SK-MEL-5 (cell line): Measurements from ENCODE around the gene SSBP2. TPM values are rescaled to one million over a fixed set of nuclear protein-coding genes. Genes with fewer than 3 reads are reported as not detected.
A peak's percentile ranks its signal among the peaks of the same experiment; 100 is the strongest.

Experiments used
- DNase-seq: peaks from one replicate; pipeline ENCODE4 v3.0.0-alpha.2; 2016; ENCODE audit warnings: low read depth, low spot score
- in situ Hi-C: cut with HindIII; loops from 2 replicates; pipeline ENCODE4 v1.10.0; 2016; ENCODE audit warnings: low sequenced_read_pairs, high pct_unique_total_duplicates, low pct_unique_long_range_greater_than_20kb
- polyA plus RNA-seq, 2 experiments: library from polyadenylated mRNA; depleted of rRNA; stranded (reverse); fragments of >200 nt; gene quantifications; 2 replicates each; pipeline ENCODE4 v1.2.3, GENCODE V29; 2015
- total RNA-seq: library from RNA; depleted of rRNA; stranded (reverse); fragments of >200 nt; shearing (Covaris generic); gene quantifications from 2 replicates; pipeline ENCODE4 v1.2.3, GENCODE V29; 2014; rRNA removed

The SSBP2 gene
- 4.0 and 7.9 TPM in 2 replicates for total RNA-seq
- polyA plus RNA-seq (2015; cell fraction: cytosol; rRNA removed) = 5.9 and 10.5 TPM in 2 replicates
- 6.6 and 12.3 TPM in 2 replicates for polyA plus RNA-seq (2015; cell fraction: nucleus; rRNA removed)

DNA sequence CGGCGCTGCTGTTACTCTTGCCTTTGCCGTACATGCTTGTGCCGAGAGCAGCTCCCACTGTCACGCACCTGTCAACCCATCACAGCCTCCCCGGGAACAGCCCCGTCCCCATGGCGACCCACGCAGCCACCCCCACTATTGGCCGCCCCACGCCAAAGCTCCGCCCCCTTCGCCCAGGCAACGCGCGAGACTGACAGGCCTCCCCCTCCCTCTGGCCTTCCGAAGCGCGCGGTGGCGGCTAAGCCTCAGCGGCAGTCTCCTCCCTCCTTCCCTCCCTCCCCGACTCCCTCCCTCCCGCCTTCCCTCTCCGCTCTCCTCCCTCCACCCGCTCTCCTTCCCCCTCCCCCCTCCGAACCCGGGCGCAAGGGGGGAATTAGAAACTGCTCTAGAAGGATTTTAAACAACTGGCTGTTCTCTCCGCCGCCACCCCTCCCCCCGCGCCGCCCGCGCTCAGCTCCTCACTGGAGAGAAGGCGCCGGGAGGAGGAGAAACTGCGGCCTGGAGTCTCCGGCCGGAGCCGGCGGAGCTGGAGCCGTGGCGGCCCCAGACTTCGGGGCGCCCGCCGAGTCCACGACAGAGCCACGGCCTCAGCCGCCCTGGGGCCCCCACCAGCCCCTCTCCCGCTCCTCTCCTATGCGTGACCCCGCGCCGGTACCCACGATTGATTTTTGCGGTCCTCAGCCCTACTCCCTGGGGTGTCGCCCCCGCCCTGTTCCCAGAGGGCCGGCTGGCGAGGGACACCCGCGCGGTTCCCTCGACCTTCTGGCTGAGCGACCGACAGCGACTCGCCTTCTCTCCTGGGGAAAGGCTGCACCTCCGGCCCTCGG lies at the start of gene SSBP2:
TSS of gene SSBP2 (minus strand) at position 89 of the 827 bp plus-strand sequence. CDS start at position 34, 55 bp downstream.
- in situ Hi-C loops = no loop called here
- peak; percentile 97 for DNase-seq

- in situ Hi-C loops = no loop called here
- DNase-seq = no peak
These were observed 44.8 kb upstream of the SSBP2 start for GRCh38 chr5:81795666-81796065.

DNA sequence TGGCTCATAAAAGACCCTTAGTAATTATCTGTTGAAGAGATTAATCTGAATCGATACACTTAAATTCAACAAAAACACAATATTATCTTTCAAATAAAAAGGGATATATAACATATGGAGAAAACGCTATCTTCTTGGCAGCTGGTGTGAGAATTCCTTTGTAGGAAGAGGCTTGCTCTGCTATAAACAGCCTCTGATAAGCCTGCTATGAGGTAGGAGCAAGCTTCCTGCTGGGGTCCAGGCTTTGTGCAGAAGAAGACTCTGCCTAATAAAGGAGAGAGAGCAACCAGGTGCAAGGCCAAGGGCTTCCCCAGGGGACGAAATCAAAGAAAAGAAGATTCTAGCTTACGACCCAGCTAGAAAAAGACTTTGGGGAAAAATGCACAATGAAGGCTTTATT lies 43.3 kb upstream of the SSBP2 start:
- DNase-seq = no peak
- in situ Hi-C loops = no loop called here

GRCh38 chr5:81790336-81790735 lies 39.4 kb upstream of the SSBP2 start:
- no peak for DNase-seq
- in situ Hi-C loops = no loop called here

DNA sequence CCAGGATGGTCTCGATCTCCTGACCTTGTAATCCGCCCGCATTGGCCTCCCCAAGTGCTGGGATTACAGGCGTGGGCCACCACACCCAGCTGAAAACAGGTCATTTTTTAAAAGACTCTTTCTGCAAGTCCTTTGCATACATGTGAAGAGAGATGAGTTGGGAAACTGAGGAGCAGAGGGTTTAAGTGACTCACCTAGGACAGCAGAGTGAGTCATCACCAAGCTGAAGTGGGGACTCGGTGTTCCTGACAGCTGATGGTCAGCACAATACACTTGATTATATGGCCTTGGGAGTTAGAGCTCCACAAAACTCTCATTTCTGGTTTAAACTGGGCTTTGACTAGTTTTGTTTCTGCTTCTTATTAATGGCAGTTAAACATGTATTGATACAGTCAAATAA lies 38.1 kb upstream of the SSBP2 start:
- in situ Hi-C loops = no loop called here
- DNase-seq = peak; percentile 21

GRCh38 chr5:81788329-81788728 lies 37.4 kb upstream of the SSBP2 start:
- DNase-seq = peak; percentile 76
- in situ Hi-C loops = no loop called here

- DNase-seq = peak; percentile 51
- in situ Hi-C loops = no loop called here
These were observed 36.8 kb upstream of the SSBP2 start for GRCh38 chr5:81787474-81788242.

DNA sequence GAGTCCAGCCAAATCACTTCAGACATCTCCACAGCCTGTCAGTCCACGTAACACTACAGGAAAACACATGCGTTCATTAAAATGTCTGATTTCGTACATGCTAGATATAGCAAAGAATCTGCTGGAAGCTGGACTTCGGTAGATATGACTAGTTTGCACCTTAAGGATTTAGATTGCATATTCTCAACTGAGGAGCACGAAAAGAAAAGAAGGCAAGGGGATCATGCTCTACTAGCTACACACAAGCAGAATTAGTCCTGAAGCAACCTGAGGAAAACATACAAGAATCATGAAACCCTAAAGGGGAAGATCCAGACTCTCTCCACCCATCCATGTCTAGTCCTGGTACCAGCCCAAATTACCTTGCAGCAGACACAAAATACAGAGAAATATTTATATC lies 36.1 kb upstream of the SSBP2 start:
- DNase-seq = no peak
- in situ Hi-C loops = no loop called here

DNA sequence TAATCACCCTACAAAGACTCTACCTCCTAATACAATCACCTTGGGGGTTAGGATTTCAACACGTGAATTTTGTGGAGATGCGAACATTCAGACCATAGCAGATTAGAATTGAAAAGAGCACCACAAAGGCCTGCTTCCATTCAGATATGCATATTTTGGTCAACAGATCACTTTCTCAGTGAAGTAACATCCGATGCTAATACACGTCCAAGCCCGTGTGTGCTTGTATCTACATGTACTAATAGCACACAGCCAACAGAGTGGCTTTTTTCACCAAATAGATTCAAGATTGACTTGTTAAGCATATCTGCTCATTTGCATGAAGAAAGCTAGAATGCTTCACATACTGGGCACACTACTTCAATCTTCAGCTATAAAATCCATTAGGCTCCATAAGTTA lies 35.6 kb upstream of the SSBP2 start:
- in situ Hi-C loops = no loop called here
- no peak for DNase-seq

- DNase-seq = peak; percentile 46
- in situ Hi-C loops = no loop called here
These were observed 34.4 kb upstream of the SSBP2 start for GRCh38 chr5:81785322-81785721.

- in situ Hi-C loops = no loop called here
- DNase-seq = no peak
These were observed 32.5 kb upstream of the SSBP2 start for GRCh38 chr5:81783401-81783800.

- in situ Hi-C loops = no loop called here
- DNase-seq = no peak
These were observed 31.9 kb upstream of the SSBP2 start for GRCh38 chr5:81782811-81783210.

DNA sequence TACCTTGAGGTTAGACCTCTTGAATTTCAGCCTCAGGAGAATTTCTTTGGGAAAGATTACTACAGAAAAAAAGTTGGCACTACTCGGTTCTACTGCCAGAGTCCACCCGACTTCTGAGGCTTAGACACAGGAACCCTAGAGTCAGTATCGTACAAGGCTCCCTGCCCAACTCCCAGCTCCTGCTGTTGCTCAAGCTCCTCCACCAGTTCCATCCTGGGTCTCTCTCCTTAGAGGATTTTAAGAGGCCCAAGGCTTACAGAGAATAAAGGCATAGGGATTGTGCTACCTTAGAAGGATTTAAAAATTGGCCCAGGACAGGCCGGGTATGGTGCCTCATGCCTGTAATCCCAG lies 29.0 kb upstream of the SSBP2 start:
- in situ Hi-C loops = loop anchor here (5.0 kb wide), 1 partner anchor 52 kb away; no protein-coding TSS in a partner anchor
- DNase-seq = no peak

GRCh38 chr5:81779125-81779915 lies 28.4 kb upstream of the SSBP2 start:
- DNase-seq = peak; percentile 43
- in situ Hi-C loops = loop anchor here (5.0 kb wide), 1 partner anchor 53 kb away; no protein-coding TSS in a partner anchor

DNA sequence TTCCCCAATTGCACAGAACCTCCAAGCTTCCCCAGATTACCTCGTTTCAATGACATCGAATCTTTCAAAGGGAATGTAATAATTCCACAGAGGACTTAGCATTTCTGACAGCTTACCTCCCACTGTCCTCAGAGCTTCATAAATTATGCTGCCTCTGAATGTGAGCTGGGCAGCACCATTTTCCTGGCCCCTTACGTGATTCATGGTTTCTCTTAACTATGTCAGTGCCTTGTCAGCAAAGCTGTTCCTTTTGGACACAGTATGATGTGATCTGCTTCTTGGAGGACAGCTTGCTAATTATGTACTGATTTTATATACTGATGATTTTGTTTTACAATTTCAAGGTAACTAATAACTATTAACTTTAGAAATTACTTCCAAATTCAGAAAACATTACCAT lies 27.7 kb upstream of the SSBP2 start:
- DNase-seq = peak; percentile 16

DNA sequence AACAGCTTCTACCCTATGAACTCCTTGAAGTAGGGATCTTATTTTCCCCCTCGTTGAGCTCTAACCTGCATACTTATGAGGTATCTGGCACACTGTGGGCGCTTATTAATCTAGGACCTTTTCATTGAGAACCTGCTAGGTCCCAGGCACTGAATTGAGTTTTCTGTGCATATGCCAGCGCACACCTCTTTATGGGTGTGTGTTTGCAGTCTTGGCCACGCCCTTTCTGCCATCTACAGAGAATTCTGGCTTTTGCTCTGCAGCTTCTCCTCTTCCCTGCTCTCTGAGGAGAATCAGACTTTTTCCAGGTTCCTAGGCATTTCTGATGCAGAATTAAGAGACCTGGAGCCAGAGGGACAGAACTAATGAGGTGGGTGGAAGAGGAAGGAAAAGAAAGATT lies 25.4 kb upstream of the SSBP2 start:
- DNase-seq = no peak
- in situ Hi-C loops = loop anchor here (5.0 kb wide), 1 partner anchor 56 kb away; no protein-coding TSS in a partner anchor

More for the DNA sequence above, 27.7 kb upstream of the SSBP2 start:
- in situ Hi-C loops = loop anchor here (5.0 kb wide), 1 partner anchor 54 kb away; no protein-coding TSS in a partner anchor

DNA sequence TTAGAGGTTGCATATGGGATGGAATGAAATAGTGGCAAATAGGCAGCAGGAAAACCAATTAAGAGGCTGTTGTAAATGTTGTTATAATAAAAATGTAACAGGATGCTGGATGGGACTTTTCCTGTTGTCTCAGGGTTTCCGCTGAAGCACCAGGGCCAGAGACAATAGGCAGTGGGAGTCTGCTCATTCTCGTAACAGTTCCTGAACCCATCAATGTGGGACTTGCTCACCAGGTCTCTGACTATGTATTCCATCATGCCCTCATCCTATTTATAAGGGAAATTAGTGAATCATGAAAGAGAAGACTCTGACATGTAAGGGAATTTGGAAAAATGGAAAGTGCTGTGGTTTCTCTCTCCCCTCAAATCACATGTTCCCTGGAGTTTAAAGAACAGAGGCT lies 23.5 kb upstream of the SSBP2 start:
- no peak for DNase-seq
- in situ Hi-C loops = no loop called here

DNA sequence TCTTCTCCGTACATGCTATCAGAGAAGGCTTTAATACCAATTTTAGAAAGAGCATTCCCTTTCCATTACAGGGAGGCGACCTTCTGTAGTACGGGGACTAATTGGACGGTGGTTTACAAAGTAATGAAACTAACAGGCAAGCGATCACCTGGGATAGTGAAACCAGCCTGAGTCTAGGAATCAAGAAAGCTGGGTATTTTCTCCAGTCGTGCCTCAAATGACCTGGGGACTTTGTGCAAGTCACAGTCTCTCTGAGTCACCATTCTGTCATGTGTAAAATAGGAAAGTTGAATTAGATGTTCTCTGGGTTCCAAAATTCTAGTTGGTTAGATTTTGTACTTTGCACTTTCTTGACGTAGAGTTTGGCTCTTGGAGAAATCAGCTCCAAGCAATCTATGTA lies 22.7 kb upstream of the SSBP2 start:
- in situ Hi-C loops = no loop called here
- no peak for DNase-seq
